Suppressor macrophage treated with lipopolysaccharide for 1 hour (primary cell): ENCODE data around the gene BMX.

ENCODE experiments used
- DNase-seq, 3 donors: peaks; one replicate each; pipeline ENCODE4 v3.0.0-alpha.2; 2020 to 2022

The BMX gene

GRCh38 chrX:15576019-15576418 lies 75.4 kb downstream of the BMX start:
- no peak for DNase-seq

GRCh38 chrX:15579778-15580747 lies 79.5 kb downstream of the BMX start:
- no peak for DNase-seq

GRCh38 chrX:15594371-15594770 lies 93.8 kb downstream of the BMX start:
- DNase-seq, result no peak

GRCh38 chrX:15598026-15598425 lies 97.4 kb downstream of the BMX start:
- DNase-seq, result no peak

GRCh38 chrX:15599461-15599860 lies 98.9 kb downstream of the BMX start:
- no peak for DNase-seq

- no peak for DNase-seq
Observed at GRCh38 chrX:15600049-15600448, 99.4 kb downstream of the BMX start.

- DNase-seq, result no peak
Observed at GRCh38 chrX:15600745-15601144, 100.1 kb downstream of the BMX start, which contains the start of gene ACE2. ACE2 (minus strand) TSS chrX:15600960; CDS start chrX:15600911, 49 bp downstream.

- no peak for DNase-seq
Observed at GRCh38 chrX:15601932-15602331, 101.3 kb downstream of the BMX start.

GRCh38 chrX:15602761-15603160 lies 102.2 kb downstream of the BMX start:
- DNase-seq, result no peak

GRCh38 chrX:15605226-15605625 lies 104.6 kb downstream of the BMX start:
- DNase-seq, result no peak
